ENCODE data around the gene MACC1.

MACC1 gene

DNA sequence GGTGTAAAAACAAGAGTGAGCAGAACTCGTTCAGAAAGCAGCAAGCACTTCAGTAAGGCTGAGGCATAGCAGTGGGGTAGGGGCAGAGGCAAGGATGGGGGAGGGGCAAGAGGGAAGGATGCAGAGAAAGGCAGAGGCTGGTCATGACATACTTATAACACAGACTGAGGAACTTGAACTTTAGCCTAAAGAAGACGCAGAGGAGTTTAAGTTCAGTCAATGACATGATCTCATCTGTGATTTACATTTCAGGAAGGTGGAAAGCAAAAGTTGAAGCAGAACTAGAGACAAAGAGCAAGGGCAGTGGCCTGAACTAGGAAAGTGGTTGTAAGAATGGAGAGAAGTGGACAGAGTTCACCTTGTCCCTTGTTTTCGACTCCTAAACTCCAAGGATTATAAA lies 15.8 kb downstream of the MACC1 start:
- Mint-ChIP-seq H3K27me3 (no peaks in the 10 kb centered on the region), H3K4me3 (no peak overlapping the region), H3K36me3 (ENCODE audit: low read depth) (no peaks in the 10 kb centered on the region), H3K4me1 (ENCODE audit: low read depth) (peaks cover 16% of the 10 kb centered on the region), H3K27ac (no peak overlapping the region), H3K9me3 (peaks cover 3% of the 10 kb centered on the region)

DNA sequence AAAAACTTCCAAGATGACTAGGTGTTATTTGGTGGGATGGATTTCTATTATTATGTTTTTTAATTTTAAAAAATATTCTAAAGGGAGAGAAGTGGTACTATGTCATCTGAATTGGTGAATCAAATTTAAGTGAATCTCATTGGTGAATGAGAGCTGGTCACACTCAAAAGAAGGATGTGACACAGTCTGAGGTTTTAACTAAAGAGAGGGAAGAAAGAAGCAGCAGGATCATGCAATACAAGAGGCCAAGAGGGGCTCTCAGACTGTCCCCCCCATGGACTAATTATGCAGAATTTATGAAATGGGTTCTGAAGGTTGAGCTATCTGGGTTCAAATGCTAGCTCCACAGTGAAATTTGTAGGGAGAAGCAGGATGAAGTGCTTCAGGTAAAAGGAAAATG lies 16.2 kb downstream of the MACC1 start:
- Mint-ChIP-seq H3K4me3 (no peak overlapping the region), H3K9me3 (peaks cover 3% of the 10 kb centered on the region), H3K27ac (no peak overlapping the region), H3K4me1 (ENCODE audit: low read depth) (peaks cover 16% of the 10 kb centered on the region), H3K27me3 (no peaks in the 10 kb centered on the region), H3K36me3 (ENCODE audit: low read depth) (no peaks in the 10 kb centered on the region)

- H3K9me3 Mint-ChIP-seq = no peaks in the 10 kb centered on the region
- H3K36me3 Mint-ChIP-seq (ENCODE audit: low read depth) = no peaks in the 10 kb centered on the region
- H3K27me3 Mint-ChIP-seq = no peaks in the 10 kb centered on the region
- no peak overlapping the region for H3K4me3 Mint-ChIP-seq
- H3K4me1 Mint-ChIP-seq (ENCODE audit: low read depth) = peaks cover 16% of the 10 kb centered on the region
- no peak overlapping the region for H3K27ac Mint-ChIP-seq
Measured at GRCh38 chr7:20200361-20200760, 16.8 kb downstream of the MACC1 start.

DNA sequence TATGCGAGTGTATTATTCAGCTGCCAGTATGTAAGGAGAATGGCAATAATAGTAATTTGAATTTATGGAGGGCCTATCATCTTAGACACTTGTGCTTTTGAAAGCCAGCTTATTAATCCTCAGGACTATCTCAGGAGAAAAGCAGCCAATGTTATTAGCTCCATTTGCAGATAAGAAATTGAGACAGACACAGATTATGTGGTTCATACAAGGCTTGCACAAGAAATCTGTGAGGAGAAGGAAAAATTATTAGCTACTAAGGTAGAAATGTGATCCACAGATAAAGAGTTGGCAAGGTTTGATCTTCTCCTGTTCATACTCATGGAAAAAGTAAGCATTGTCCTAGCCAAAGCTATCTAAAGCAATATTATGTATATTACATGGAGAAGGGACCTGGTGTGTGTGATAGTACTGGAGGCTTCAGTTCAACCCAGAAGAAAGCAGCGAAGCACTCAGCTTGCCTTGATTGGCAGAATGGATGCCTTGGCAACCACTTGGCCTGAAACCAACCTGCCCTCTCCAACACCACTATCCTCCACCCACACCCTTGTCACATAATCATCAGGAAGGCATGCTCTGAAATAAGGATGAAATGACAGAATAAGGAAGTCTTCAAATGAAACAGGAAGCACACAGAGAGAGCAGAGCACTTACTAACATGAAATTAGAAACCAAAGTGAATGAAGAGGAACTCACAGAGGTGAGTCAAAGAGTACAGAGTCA lies 18.0 kb downstream of the MACC1 start:
- H3K27me3 Mint-ChIP-seq = no peaks in the 10 kb centered on the region

DNA sequence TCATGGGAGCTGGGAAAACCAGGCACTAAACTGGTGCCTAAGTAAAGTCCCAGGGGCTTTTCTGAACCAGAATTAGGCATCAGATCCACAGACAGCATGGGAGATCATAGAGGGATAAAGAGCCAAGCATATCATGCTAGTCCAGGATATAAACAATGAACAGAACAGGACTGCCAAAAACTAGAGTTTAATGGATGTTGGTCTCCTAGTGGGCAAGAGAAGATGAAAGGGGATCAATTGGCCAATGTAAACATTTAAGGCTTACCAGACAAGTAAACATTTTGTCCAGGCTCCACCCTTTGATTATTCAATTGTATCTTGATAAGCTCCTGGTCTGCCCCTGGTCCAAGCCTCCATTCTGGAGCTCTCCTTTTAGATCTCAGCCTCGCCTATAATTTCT lies 18.9 kb downstream of the MACC1 start:
- Mint-ChIP-seq H3K36me3 (ENCODE audit: low read depth) (no peaks in the 10 kb centered on the region), H3K4me1 (ENCODE audit: low read depth) (peaks cover 21% of the 10 kb centered on the region), H3K27ac (no peak overlapping the region), H3K27me3 (no peaks in the 10 kb centered on the region), H3K4me3 (no peak overlapping the region), H3K9me3 (no peaks in the 10 kb centered on the region)

More for the DNA sequence above, 18.0 kb downstream of the MACC1 start:
- H3K4me1 Mint-ChIP-seq (ENCODE audit: low read depth) = peaks cover 16% of the 10 kb centered on the region
- H3K36me3 Mint-ChIP-seq (ENCODE audit: low read depth) = no peaks in the 10 kb centered on the region
- H3K4me3 Mint-ChIP-seq = no peak overlapping the region
- no peak overlapping the region for H3K27ac Mint-ChIP-seq
- no peaks in the 10 kb centered on the region for H3K9me3 Mint-ChIP-seq

DNA sequence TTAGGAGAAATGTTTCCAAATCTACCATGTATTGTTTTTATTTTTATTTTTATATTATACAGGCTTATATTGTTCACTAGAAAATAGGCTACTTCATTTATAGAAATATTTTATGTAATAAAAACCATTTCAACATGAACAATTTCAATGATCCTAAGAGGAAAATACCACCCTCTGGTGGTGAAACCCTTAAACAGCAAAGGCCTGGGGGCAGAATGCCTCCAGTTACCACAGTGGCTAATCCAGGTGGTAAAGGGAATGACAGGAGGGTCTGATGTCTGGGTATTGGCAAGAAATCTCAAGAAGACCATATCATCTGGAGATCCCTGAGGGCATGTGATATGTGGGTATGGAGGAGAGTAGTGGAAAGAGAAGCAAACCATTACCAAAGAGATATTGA lies 19.3 kb downstream of the MACC1 start:
- Mint-ChIP-seq H3K27me3 (no peaks in the 10 kb centered on the region), H3K4me3 (no peak overlapping the region), H3K27ac (no peak overlapping the region), H3K9me3 (no peaks in the 10 kb centered on the region), H3K4me1 (ENCODE audit: low read depth) (peaks cover 21% of the 10 kb centered on the region), H3K36me3 (ENCODE audit: low read depth) (no peaks in the 10 kb centered on the region)

DNA sequence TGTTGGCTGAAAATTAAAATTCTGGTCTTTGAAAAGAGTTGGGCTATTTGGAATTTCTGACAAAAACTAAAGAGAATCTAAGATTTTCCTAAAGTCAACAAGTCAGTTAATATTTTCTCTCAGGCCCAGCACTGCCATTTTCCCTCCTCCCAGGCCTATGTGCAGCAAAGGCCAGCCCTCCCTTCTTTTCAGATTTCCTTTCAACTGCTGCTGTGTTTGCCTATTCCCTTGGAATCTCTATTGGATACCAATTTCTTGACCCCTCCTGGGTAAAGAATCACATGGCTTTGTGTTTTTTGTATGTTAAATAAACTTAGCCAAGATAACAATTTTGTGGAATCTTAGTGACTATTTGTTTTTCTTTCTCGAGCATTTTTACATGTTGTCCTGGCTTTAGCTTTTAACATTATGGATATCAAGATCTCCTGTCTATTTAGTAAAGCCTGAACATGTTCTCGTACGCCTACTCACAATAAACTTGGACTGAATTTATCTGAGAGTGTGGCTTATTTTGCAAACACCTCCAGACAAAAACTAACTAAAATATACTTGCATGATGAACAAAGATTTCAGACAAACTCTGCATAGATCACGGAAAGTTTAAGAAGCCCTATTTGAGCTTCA lies 19.9 kb downstream of the MACC1 start:
- H3K9me3 Mint-ChIP-seq = no peaks in the 10 kb centered on the region
- peaks cover 21% of the 10 kb centered on the region for H3K4me1 Mint-ChIP-seq (ENCODE audit: low read depth)
- H3K27me3 Mint-ChIP-seq = no peaks in the 10 kb centered on the region
- no peaks in the 10 kb centered on the region for H3K36me3 Mint-ChIP-seq (ENCODE audit: low read depth)
- no peak overlapping the region for H3K27ac Mint-ChIP-seq
- no peak overlapping the region for H3K4me3 Mint-ChIP-seq

DNA sequence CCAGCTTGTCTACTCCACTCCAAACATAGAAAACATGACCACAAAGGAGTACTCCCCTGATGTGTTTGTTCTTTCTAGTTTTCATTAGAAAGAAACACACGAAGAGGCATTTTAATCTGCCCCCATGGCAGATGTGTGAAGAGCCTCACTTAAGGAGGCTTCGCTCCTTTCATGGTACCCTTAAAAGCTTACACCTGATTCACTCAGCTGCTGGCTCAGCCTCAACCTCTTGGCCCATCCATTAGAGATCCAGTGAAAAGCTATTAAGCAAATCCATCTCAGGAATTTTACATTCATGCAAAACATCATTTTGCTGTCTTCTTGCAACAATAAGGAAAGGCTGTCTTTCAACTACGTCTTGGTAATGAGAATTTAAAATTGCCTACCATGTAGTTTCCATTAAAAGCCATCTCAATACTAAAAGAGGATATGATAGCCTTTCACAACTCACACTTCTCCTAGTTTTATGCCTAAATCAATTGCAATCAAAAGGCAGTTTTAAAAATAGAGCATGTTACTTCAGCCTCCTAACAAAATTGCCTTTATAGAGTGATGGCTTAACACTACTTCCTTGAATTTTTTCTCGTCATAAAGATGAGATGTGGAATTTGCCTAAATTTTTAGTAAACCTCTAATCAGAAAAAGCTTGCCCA lies 22.7 kb downstream of the MACC1 start:
- Mint-ChIP-seq H3K4me3 (no peak overlapping the region), H3K36me3 (ENCODE audit: low read depth) (peaks cover 3% of the 10 kb centered on the region), H3K4me1 (ENCODE audit: low read depth) (peaks cover 11% of the 10 kb centered on the region), H3K9me3 (peaks cover 3% of the 10 kb centered on the region), H3K27me3 (no peaks in the 10 kb centered on the region), H3K27ac (no peak overlapping the region)

- Mint-ChIP-seq H3K9me3 (peaks cover 5% of the 10 kb centered on the region), H3K4me3 (no peak overlapping the region), H3K4me1 (ENCODE audit: low read depth) (peaks cover 5% of the 10 kb centered on the region), H3K27ac (no peak overlapping the region), H3K27me3 (no peaks in the 10 kb centered on the region), H3K36me3 (ENCODE audit: low read depth) (peaks cover 3% of the 10 kb centered on the region)
Measured at GRCh38 chr7:20193873-20194272, 23.3 kb downstream of the MACC1 start.

DNA sequence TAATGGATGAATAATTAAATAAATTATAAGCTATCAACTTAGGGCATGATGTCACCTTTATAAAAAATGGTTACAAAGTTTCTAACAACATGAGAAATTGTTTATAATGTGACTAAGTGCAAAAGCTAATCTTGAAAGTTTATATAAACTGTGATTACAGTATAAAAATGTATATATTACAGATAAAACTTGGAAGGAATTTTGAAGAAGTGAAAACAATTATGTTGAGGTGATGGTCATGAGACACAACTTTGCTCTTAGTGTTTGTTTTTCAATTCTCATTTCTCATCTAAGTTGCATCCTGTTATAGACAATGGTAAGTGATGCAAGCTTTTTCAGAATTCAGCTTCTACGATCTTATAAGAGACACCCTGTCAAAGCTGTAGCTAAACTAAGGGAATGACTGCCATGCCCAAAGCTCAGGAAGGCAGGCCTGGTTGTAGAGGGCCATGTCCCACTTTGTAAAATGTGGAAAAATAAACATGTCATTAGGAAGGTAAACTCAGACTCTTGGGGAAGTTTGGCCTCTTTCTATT lies 23.9 kb downstream of the MACC1 start:
- no peak overlapping the region for H3K27ac Mint-ChIP-seq
- peaks cover 10% of the 10 kb centered on the region for H3K9me3 Mint-ChIP-seq
- peaks cover 5% of the 10 kb centered on the region for H3K4me1 Mint-ChIP-seq (ENCODE audit: low read depth)
- no peaks in the 10 kb centered on the region for H3K27me3 Mint-ChIP-seq
- H3K36me3 Mint-ChIP-seq (ENCODE audit: low read depth) = peaks cover 3% of the 10 kb centered on the region
- H3K4me3 Mint-ChIP-seq = no peak overlapping the region

GRCh38 chr7:20191391-20191869 lies 25.8 kb downstream of the MACC1 start:
- no peak overlapping the region for H3K27ac Mint-ChIP-seq
- no peaks in the 10 kb centered on the region for H3K27me3 Mint-ChIP-seq

DNA sequence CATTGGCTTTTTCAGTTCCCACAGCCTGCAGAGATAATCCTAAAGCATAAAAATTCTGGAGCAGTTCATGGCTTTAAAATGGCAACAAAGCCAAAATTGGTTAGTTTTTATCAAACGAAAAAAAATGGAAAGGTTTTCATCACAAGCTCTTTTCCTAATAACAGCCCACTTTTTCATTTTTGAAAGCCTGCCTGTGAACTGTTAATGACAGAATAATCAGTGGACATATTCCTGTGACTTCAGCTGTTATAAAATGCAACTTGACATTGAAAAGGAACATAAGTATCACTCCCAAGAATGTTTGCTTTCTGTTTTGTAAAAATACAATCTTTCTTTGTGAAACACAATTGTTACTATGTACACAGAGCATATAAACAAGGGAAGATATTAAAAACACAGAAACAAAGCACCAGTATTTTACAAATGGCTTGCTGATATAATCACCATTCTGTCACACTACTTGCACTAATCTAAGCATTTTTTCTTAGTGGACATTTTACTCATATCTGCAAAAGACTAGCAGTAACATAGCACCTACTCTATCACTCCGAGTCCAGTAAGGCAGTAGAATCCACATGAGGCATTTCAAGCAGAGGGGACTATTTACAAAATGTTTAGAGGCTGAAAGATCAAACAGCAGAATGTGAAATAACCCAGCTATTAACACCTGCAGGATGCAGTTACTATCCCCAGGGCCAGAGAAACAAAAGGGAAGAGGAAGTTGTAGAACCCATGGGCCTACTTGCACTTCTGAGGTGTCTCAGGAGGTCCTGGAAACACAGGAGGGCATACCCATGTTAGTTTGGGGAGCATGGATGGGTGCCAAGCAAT lies 26.4 kb downstream of the MACC1 start:
- H3K4me3 Mint-ChIP-seq = no peak overlapping the region
- peaks cover 3% of the 10 kb centered on the region for H3K36me3 Mint-ChIP-seq (ENCODE audit: low read depth)
- no peaks in the 10 kb centered on the region for H3K27me3 Mint-ChIP-seq
- peaks cover 14% of the 10 kb centered on the region for H3K9me3 Mint-ChIP-seq
- H3K4me1 Mint-ChIP-seq (ENCODE audit: low read depth) = peaks cover 5% of the 10 kb centered on the region
- no peak overlapping the region for H3K27ac Mint-ChIP-seq

More at GRCh38 chr7:20191391-20191869, 25.8 kb downstream of the MACC1 start:
- Mint-ChIP-seq H3K4me1 (ENCODE audit: low read depth) (peaks cover 5% of the 10 kb centered on the region), H3K4me3 (no peak overlapping the region), H3K36me3 (ENCODE audit: low read depth) (peaks cover 3% of the 10 kb centered on the region), H3K9me3 (peaks cover 14% of the 10 kb centered on the region)

DNA sequence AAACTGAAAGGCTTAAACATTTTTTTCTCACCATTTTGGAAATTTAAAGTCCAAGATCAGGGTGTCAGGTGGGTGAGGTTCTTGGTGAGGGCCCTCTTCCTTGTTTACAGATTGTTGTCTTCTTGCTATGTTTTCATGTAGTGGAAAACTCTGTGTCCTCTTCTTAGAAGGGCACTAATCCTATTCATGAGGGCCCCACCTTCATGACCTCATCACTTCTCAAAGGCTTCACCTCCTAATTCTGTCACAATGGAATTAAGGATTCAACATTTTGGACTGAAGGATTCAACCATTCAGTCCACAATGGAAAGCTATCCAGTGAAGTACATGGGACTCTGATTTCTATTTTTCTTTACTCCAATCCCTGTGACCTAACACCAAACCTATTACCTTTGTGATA lies 27.3 kb downstream of the MACC1 start:
- peaks cover 5% of the 10 kb centered on the region for H3K4me1 Mint-ChIP-seq (ENCODE audit: low read depth)
- no peak overlapping the region for H3K27ac Mint-ChIP-seq
- H3K9me3 Mint-ChIP-seq = peaks cover 14% of the 10 kb centered on the region

GRCh38 chr7:20188567-20188966 lies 28.6 kb downstream of the MACC1 start:
- peaks cover 14% of the 10 kb centered on the region for H3K9me3 Mint-ChIP-seq
- no peaks in the 10 kb centered on the region for H3K27me3 Mint-ChIP-seq
- H3K4me3 Mint-ChIP-seq = no peak overlapping the region
- peaks cover 1% of the 10 kb centered on the region for H3K4me1 Mint-ChIP-seq (ENCODE audit: low read depth)
- no peak overlapping the region for H3K27ac Mint-ChIP-seq
- peaks cover 3% of the 10 kb centered on the region for H3K36me3 Mint-ChIP-seq (ENCODE audit: low read depth)

More for the DNA sequence above, 27.3 kb downstream of the MACC1 start:
- Mint-ChIP-seq H3K27me3 (no peaks in the 10 kb centered on the region), H3K4me3 (no peak overlapping the region), H3K36me3 (ENCODE audit: low read depth) (peaks cover 3% of the 10 kb centered on the region)

Data from stimulated activated naive CD8-positive, alpha-beta T cell treated with anti-CD3 and anti-CD28 coated beads, Interleukin-15, Interleukin-2, amounts not matched to agents 100 ng/mL and 50 ng/mL, for 24 hours (primary cell).